ENCODE measurements around the gene STAT6. TPM values are rescaled to one million over a fixed set of nuclear protein-coding genes. Genes with fewer than 3 reads are reported as not detected.
"Not testable (repeated sequence)": the region's sequence is repeated elsewhere in the genome, so short reads cannot be mapped to it uniquely, and the experiment has no call there.

STAT6 gene
- total RNA-seq, 1 donor from 2014 or later, result 304 TPM

GRCh38 chr12:57087691-57088353, 23.3 kb downstream of the STAT6 start:
- no peaks in the 10 kb centered on the region for H3K9me3 Mint-ChIP-seq
- intact Hi-C loops (cut with micrococcal nuclease), result loop anchor here (1.0 to 5.0 kb wide), 6 partner anchors 9 to 451 kb away; partner anchors contain the start of gene PTGES3
- peak overlapping the region; percentile 97 for H3K27ac Mint-ChIP-seq
- H3K27me3 Mint-ChIP-seq, result no peaks in the 10 kb centered on the region
- H3K4me1 Mint-ChIP-seq, result peaks cover 65% of the 10 kb centered on the region
- H3K36me3 Mint-ChIP-seq (ENCODE audit: low read depth), result peaks cover 32% of the 10 kb centered on the region
- peak overlapping the region; percentile 87 for H3K4me3 Mint-ChIP-seq
- peak; percentile 90 for DNase-seq

DNA sequence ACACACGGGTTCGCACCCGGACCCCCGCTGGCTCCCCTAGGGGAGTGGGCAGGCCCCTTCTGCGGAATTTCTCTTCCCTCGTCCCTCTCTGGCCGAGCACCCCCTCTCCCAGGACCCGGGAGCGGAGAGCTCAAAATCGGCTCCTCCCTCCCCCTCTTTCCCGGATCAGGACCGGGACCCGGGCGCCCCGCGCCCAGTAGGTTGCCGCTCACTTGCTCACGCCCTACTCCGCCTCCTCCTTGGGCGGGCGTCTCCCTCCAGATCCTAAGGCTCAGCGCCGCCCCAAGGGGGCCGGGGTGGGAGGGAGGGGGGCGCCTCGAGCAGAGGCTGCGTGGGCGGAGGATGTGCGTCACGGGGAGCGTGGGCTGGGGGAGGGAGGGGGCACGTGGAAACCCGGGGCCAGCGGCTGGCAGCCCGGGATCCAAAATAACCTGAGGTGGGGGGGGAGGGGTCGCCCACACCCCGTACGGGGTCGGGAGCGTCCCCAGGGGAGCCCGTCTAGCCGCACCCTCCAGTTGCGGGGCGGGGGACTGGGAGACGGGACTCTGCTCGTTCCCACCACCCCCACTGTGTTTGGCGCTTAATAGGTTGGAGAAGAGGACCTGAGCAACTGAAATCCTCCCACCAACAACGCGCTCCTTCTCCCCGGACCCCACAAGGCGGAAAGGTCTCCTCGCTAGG, 24.0 kb downstream of the STAT6 start:
- H3K4me1 Mint-ChIP-seq, result peaks cover 60% of the 10 kb centered on the region
- peak overlapping the region; percentile 97 for H3K27ac Mint-ChIP-seq
- peak overlapping the region; percentile 87 for H3K4me3 Mint-ChIP-seq
- no peaks in the 10 kb centered on the region for H3K27me3 Mint-ChIP-seq
- H3K36me3 Mint-ChIP-seq (ENCODE audit: low read depth), result peaks cover 25% of the 10 kb centered on the region
- no peaks in the 10 kb centered on the region for H3K9me3 Mint-ChIP-seq
- intact Hi-C loops (cut with micrococcal nuclease), result loop anchor here (1.0 to 5.0 kb wide), 3 partner anchors 8 to 450 kb away; partner anchors contain the start of gene PTGES3
- peak; percentile 94 for DNase-seq

DNA sequence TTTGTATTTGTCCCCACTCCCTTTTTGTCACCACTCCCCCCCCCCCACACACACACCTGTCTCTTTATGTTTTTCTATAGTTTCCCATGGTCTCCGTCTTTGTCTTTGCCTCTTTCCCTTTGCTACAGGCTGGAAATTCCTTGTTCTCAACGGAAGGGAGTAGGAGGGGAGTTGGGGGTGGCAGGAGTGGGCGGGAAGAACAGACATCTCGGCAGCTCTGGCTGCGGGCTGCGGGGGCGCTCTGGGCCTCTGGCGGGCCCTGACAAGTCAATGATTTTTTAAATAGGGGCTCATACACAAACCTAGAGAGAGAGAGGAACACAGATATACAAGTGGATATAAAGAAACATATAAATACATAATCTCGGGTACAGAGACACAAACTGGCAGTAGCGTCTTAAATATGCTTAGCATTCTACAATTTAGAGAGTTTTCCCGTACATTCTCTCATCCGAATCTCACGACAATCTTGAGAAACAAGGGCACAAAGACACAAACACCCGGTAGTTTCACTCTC, 24.6 kb downstream of the STAT6 start:
- Mint-ChIP-seq H3K27me3 (no peaks in the 10 kb centered on the region), H3K36me3 (ENCODE audit: low read depth) (peaks cover 19% of the 10 kb centered on the region), H3K4me3 (peak overlapping the region; percentile 87), H3K9me3 (no peaks in the 10 kb centered on the region), H3K4me1 (peaks cover 54% of the 10 kb centered on the region), H3K27ac (peak overlapping the region; percentile 97)
- intact Hi-C loops (cut with micrococcal nuclease), result loop anchor here (1.0 to 5.0 kb wide), 3 partner anchors 7 to 449 kb away; partner anchors contain the start of gene PTGES3
- peak; percentile 77 for DNase-seq

DNA sequence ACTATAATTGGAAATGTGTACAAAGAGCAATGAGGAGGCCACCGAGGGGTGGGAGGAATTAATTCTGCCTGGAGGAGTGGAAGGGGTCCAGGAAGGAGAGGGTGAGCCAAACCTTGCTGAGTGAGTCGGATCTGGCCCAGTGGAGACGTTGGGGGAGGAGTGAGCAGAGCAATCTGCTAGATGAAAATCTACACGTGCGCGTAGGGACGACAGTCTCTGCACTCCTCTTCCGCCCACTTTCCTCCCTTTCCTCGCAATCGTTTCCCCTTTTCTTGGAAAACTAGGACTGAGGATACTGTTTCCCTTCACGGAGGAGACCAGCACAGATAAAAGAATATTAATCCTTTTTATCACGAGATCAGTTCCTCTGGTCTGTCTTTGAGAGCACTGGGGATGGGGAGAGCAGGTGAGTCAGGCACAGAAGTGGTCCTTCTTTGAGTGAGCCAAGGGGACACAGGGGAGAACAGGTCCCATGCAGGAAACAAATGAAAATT, 25.1 kb downstream of the STAT6 start:
- H3K9me3 Mint-ChIP-seq, result no peaks in the 10 kb centered on the region
- H3K27me3 Mint-ChIP-seq, result no peaks in the 10 kb centered on the region
- peaks cover 15% of the 10 kb centered on the region for H3K36me3 Mint-ChIP-seq (ENCODE audit: low read depth)
- peak overlapping the region; percentile 87 for H3K4me3 Mint-ChIP-seq
- peak; percentile 78 for DNase-seq
- peaks cover 52% of the 10 kb centered on the region for H3K4me1 Mint-ChIP-seq
- intact Hi-C loops (cut with micrococcal nuclease), result loop anchor here (2.0 to 5.0 kb wide), 2 partner anchors 397 to 449 kb away; partner anchors contain the start of gene PTGES3
- peak overlapping the region; percentile 97 for H3K27ac Mint-ChIP-seq

GRCh38 chr12:57080855-57081254, 30.3 kb downstream of the STAT6 start:
- Mint-ChIP-seq H3K36me3 (ENCODE audit: low read depth) (peaks cover 14% of the 10 kb centered on the region), H3K4me3 (no peak overlapping the region), H3K27me3 (no peaks in the 10 kb centered on the region), H3K4me1 (peaks cover 31% of the 10 kb centered on the region), H3K9me3 (no peaks in the 10 kb centered on the region), H3K27ac (no peak overlapping the region)
- intact Hi-C loops (cut with micrococcal nuclease), result no loop called here
- no peak for DNase-seq

- Mint-ChIP-seq H3K4me1 (peaks cover 20% of the 10 kb centered on the region), H3K4me3 (peak overlapping the region; percentile 100), H3K27me3 (no peaks in the 10 kb centered on the region), H3K27ac (peak overlapping the region; percentile 99), H3K36me3 (ENCODE audit: low read depth) (peaks cover 15% of the 10 kb centered on the region), H3K9me3 (no peaks in the 10 kb centered on the region)
- DNase-seq, result no peak
- intact Hi-C loops (cut with micrococcal nuclease), result loop anchor here (1.0 to 2.0 kb wide), 2 partner anchors 7 to 13 kb away; no protein-coding TSS in a partner anchor
Measured at GRCh38 chr12:57079821-57080220, 31.3 kb downstream of the STAT6 start.

DNA sequence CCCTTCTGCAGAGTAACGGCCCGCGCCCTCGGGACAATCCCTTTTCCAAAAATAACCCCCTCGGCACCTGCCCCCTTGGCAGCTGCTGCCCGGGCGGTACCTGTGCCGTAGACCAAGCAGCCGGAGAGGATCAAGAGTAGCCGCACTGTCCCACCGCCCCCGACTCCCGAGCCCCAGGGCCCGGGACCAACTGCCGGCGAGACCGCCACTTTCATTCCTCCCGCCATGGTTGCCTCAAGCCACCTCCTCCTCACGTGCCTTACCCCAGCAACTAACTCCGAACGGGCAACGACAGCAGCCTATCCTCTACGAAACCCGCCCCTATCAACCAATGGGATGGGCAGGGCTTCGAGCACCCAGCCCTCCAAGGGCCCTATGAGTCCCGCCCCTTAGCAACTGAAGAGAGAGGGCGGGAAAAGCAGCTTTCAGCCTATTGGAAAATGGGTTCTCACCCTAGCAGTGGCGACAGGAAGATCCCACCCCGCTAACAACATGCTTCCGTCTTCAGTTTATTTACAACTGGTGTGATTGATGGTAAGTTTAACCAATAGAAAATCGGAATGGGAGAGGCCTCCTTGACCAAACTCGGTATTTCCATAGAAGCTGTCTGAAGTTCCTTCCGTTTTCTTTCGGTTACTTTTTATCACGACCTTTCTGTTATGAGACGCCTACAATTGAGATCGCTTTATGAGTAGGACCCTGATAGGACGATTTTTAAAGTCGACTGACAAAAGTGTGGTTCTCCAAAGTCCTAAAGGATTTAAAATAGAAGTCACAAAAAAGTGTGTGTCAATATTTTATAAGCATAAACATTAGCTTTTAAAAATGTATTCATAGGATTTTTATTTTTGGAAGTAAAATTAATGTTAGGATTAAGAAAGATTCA, 32.4 kb downstream of the STAT6 start, which contains the start of gene NEMP1:
Gene NEMP1 (minus strand): TSS at position 273 of the 886 bp plus-strand sequence. CDS start 46 bp downstream, at position 227.
- Mint-ChIP-seq H3K4me3 (peak within 1 kb of the TSS; percentile 100), H3K27ac (peak within 1 kb of the TSS; percentile 99), H3K4me1 (peaks cover 16% of the 10 kb centered on the region), H3K36me3 (ENCODE audit: low read depth) (peaks cover 18% of the 10 kb centered on the region), H3K27me3 (no peaks in the 10 kb centered on the region), H3K9me3 (no peaks in the 10 kb centered on the region)
- peak; percentile 99 for DNase-seq
- intact Hi-C loops (cut with micrococcal nuclease), result loop anchor here (1.0 to 2.0 kb wide), 4 partner anchors 9 to 14 kb away; no protein-coding TSS in a partner anchor

DNA sequence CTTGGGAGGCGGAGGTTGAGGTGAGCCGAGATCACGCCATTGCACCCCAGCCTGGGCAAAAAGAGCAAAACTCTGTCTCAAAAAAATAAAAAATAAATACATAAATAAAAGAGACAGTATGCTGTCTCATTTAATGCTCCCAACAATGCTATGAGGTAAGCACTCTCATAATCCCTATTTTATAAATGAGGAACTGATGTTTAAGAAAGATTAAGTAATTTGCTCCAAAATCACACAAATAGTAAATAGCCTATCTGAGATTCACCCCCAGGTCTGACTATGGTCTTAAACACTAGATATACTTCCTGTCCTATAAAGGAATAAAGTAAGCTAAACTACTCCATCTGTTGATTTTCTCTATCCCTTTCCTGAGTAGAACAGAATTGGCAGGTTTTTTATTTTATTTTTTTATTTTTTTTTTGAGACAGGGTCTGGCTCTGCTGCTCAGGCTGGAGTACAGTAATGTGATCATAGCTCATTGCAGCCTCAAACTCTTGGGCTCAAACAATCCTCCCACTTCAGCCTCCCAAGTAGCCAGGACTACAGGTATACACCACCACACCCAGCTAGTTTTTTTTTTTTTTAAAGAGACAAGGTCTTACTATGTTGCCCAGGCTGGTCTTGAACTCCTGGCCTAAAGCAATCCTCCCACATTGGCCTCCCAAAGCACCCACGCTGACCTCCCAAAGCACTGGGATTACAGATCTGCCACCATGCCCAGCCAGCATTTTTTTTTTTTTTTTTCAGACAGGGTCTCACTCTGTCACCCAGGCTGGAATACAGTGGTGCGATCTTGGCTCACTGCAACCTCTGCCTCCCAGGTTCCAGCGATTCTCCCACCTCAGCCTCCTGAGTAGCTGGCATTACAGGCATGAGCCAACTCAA, 37.4 kb downstream of the STAT6 start:
- Mint-ChIP-seq H3K36me3 (ENCODE audit: low read depth) (peaks cover 46% of the 10 kb centered on the region), H3K4me1 (peaks cover 30% of the 10 kb centered on the region), H3K27ac (peak overlapping the region; percentile 45)
- H3K4me3 Mint-ChIP-seq; H3K27me3 Mint-ChIP-seq; DNase-seq; intact Hi-C loops (cut with micrococcal nuclease); H3K9me3 Mint-ChIP-seq: not testable (repeated sequence)

DNA sequence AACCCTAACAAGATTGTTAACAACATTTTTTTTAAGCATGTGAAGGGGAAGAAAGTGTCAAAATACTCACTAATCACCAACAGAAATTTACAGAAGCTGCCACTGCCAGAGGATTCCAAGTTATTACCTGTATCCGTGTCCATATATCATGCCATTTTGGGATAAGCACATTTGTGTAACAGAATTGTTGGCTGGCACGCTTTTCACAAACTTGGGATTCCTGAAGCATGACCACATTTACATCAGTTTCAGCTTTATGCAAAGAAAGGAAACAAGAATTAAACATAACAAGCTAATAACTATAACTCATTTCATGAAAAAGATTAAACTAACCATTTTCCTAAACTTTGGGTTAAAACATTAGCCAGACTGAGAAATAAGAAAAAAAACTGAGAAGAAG, 38.5 kb downstream of the STAT6 start:
- Mint-ChIP-seq H3K27me3 (no peaks in the 10 kb centered on the region), H3K27ac (peak overlapping the region; percentile 68), H3K4me3 (no peak overlapping the region), H3K36me3 (ENCODE audit: low read depth) (peaks cover 50% of the 10 kb centered on the region), H3K4me1 (peaks cover 33% of the 10 kb centered on the region), H3K9me3 (no peaks in the 10 kb centered on the region)
- DNase-seq, result no peak
- intact Hi-C loops (cut with micrococcal nuclease), result no loop called here

DNA sequence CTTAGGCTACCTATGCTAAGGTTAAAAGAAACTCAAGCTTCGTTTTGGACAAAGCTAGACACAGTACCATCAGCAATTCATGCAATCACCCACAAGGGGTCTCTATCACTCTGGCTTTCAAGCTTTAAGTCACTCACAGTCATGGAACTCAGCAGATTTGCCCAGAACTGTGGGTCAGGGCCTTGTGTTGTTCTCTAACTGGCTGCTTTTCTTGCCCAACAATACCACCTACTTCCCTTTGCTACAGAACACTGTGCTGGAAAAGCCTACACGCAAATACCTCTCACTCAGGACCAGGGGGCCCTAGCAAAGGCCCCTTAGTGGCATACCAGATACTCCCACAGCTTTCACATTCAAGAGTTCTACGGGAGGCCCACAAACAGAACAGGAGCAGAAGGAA, 41.6 kb downstream of the STAT6 start:
- DNase-seq, result peak; percentile 90

DNA sequence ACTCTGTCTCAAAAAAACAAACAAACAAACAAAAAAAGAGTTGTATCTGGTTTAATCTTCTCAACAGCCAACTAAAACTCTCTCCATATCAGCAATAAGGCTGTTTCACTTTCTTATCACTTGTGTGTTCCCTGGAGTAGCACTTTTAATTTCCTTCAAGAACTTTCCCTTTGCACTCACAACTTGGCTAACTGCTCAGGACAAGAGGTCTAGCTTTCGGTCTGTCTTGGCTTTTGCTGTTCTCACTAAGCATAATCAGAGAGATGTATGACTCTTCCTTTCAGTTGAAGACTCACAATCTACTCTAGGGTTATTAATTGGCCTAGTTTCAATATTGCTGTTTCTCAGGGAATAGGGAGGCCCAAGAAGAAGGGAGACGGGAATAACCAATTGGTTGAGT, 44.9 kb downstream of the STAT6 start:
- Mint-ChIP-seq H3K27ac (peak overlapping the region; percentile 95), H3K9me3 (peaks cover 6% of the 10 kb centered on the region), H3K4me1 (peaks cover 51% of the 10 kb centered on the region), H3K4me3 (peak overlapping the region; percentile 73), H3K27me3 (no peaks in the 10 kb centered on the region), H3K36me3 (ENCODE audit: low read depth) (peaks cover 70% of the 10 kb centered on the region)
- intact Hi-C loops (cut with micrococcal nuclease), result loop anchor here (5.0 to 10.0 kb wide), 2 partner anchors 116 to 679 kb away; partner anchors contain the start of gene TSPAN31
- no peak for DNase-seq

More for the DNA sequence above, 41.6 kb downstream of the STAT6 start:
- Mint-ChIP-seq H3K36me3 (ENCODE audit: low read depth) (peaks cover 62% of the 10 kb centered on the region), H3K9me3 (peaks cover 6% of the 10 kb centered on the region), H3K27ac (peak overlapping the region; percentile 89), H3K27me3 (no peaks in the 10 kb centered on the region), H3K4me1 (peaks cover 45% of the 10 kb centered on the region), H3K4me3 (peak overlapping the region; percentile 61)
- intact Hi-C loops (cut with micrococcal nuclease), result loop anchor here (1.0 to 10.0 kb wide), 6 partner anchors 9 to 675 kb away; partner anchors contain the start of genes NEMP1 and TSPAN31

Data from activated CD4-positive, alpha-beta T cell treated with anti-CD3 and anti-CD28 coated beads, Interleukin-2, amount 10 ng/mL, durations not matched to agents 24 days and 14 days (primary cell).